ENCODE results near the gene TMC8. TPM values are rescaled to one million over a fixed set of nuclear protein-coding genes. Genes with fewer than 3 reads are reported as not detected.
A peak's percentile ranks its signal among the peaks of the same experiment; 100 is the strongest.

Gene TMC8
- total RNA-seq, 4 donors from 2014 or later = 1.2 to 40.8 (median 9.8) TPM

DNA sequence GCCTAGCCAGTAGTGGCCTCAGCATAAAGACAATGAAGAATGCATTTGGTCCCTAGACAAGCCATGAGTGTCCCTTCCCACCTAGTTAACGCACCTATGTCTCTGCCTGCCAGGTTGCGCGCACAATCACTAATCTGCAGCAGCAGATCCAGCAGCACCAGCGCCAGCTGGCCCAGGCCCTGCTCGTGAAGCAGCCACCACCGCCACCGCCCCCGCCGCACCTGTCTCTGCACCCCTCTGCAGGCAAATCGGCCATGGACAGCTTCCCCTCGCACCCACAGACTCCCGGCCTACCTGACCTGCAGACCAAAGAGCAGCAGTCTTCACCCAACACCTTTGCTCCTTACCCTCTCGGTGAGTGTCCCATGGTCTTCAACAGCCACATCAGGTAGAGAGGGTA, 43.8 kb upstream of the TMC8 start:
- no peak for TF ChIP-seq CTCF (IDR thresholded peaks at IDR 0.05)
- TF ChIP-seq POLR2A (IDR thresholded peaks at IDR 0.05) = no peak
- no peaks in the 10 kb centered on the region for H3K9me3 ChIP-seq
- no peaks in the 10 kb centered on the region for H3K4me1 ChIP-seq
- H3K36me3 ChIP-seq = peaks cover 0 to 28% (median 5%) of the 10 kb centered on the region in 4 donors
- H3K4me3 ChIP-seq = no peak overlapping the region
- 96% methylated on average over 13 of the region's 13 CpGs; no CpG with 5 or more reads in 1 of the 2 donors for WGBS, 2 donors (ENCODE audit: low coverage in 1 of 2)
- H3K27me3 ChIP-seq = no peaks in the 10 kb centered on the region
- intact Hi-C loops (cut with DNase I; ENCODE audit: low total_unique reads) (no loop called here), in situ Hi-C loops (cut with MboI; ENCODE audit: low pct_ligation_motif_present in 1 of 4, low pct_unique_long_range_greater_than_20kb in 1 of 4, low sequenced_read_pairs in 3 of 4) (loop anchor here in 1 of 4 donors (25.0 kb wide), 1 partner anchor 351 kb away; no protein-coding TSS in a partner anchor)
- DNase-seq = no peak
- no peak overlapping the region for H3K27ac ChIP-seq

DNA sequence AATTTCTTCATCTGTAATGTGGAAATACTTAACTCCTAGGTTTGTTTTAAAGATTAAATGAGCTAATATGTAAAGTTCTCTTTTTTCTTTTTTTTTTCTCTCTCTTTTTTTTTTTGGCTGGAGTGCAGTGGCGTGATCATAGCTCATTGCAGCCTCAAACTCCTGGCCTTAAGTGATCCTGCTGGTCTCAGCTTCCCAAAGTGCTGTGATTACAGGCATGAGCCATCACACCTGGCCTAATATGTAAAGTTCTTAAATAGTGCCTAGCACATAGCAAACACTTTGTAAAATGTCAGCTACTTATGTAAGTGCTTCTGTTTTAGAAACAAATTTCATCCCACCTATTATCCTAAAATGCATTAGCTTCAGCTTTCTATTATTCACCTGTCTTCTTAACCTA, 42.0 kb upstream of the TMC8 start:
- intact Hi-C loops (cut with DNase I; ENCODE audit: low total_unique reads) = no loop called here
- H3K27ac ChIP-seq = no peak overlapping the region
- H3K36me3 ChIP-seq = peaks cover 0 to 30% (median 5%) of the 10 kb centered on the region in 4 donors
- no peaks in the 10 kb centered on the region for H3K27me3 ChIP-seq
- in situ Hi-C loops (cut with MboI; ENCODE audit: low pct_ligation_motif_present in 1 of 4, low pct_unique_long_range_greater_than_20kb in 1 of 4, low sequenced_read_pairs in 3 of 4) = loop anchor here in 1 of 4 donors (25.0 kb wide), 1 partner anchor 349 kb away; no protein-coding TSS in a partner anchor
- WGBS, 2 donors (ENCODE audit: low coverage in 1 of 2) = 92% methylated on average over 1 of the region's 1 CpG; no CpG with 5 or more reads in 1 of the 2 donors
- no peak overlapping the region for H3K4me3 ChIP-seq
- H3K9me3 ChIP-seq = no peaks in the 10 kb centered on the region
- TF ChIP-seq EP300 (IDR thresholded peaks at IDR 0.05; ENCODE audit: low read depth) = no peak
- TF ChIP-seq POLR2AphosphoS5 (IDR thresholded peaks at IDR 0.05) = no peak
- TF ChIP-seq CTCF (IDR thresholded peaks at IDR 0.05) = no peak
- TF ChIP-seq POLR2A (IDR thresholded peaks at IDR 0.05) = no peak
- no peak for DNase-seq
- no peaks in the 10 kb centered on the region for H3K4me1 ChIP-seq

DNA sequence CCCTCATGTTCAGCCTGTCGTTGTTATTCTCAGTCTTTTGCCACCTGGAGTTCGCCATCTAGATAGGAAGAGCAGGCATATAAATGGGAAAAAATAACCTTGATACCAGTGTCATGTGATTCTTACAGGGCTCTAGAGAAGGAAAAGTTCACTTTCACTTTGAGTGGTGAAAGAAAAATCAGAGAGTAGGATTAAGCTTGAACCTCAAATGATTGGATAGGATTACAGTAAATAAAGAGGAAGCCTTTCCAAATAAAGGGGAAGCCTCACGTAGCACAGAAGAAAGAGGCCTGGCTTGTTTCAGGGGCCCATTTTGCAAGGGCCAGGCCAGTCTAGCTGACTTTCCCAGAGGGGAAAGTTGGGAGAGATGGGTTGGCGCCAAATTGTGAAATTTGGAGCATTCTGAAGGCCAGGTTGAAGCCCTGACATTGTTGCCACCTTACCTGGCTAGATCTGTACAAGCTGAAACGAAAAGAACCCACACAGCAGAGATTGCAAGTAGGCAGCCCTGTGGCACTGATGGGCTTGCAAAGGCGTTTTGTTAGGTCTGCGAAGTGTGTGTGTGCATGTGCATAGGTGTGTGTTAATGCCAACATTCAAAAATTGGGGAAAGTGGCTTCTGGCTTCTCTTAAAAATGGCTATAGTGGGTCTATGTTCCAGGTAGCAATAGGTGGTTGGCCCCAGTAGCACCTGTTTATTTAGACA, 40.8 kb upstream of the TMC8 start:
- H3K27ac ChIP-seq = peak overlapping the region in 1 of 4 donors; percentile 21
- intact Hi-C loops (cut with DNase I; ENCODE audit: low total_unique reads) = no loop called here
- no peak for DNase-seq
- H3K4me3 ChIP-seq = no peak overlapping the region
- in situ Hi-C loops (cut with MboI; ENCODE audit: low pct_ligation_motif_present in 1 of 4, low pct_unique_long_range_greater_than_20kb in 1 of 4, low sequenced_read_pairs in 3 of 4) = loop anchor here in 1 of 4 donors (25.0 kb wide), 1 partner anchor 348 kb away; no protein-coding TSS in a partner anchor
- TF ChIP-seq POLR2A (IDR thresholded peaks at IDR 0.05) (no peak), CTCF (IDR thresholded peaks at IDR 0.05) (no peak), EP300 (IDR thresholded peaks at IDR 0.05; ENCODE audit: low read depth) (no peak), POLR2AphosphoS5 (IDR thresholded peaks at IDR 0.05) (no peak)
- no peaks in the 10 kb centered on the region for H3K9me3 ChIP-seq
- 72 to 76% methylated on average over 4 to 7 of the region's 7 CpGs for WGBS, 2 donors (ENCODE audit: low coverage in 1 of 2)
- no peaks in the 10 kb centered on the region for H3K4me1 ChIP-seq
- H3K36me3 ChIP-seq = peaks cover 0 to 35% (median 10%) of the 10 kb centered on the region in 4 donors
- no peaks in the 10 kb centered on the region for H3K27me3 ChIP-seq

GRCh38 chr17:78092794-78093324, 37.7 kb upstream of the TMC8 start:
- no peaks in the 10 kb centered on the region for H3K4me1 ChIP-seq
- intact Hi-C loops (cut with DNase I; ENCODE audit: low total_unique reads) (no loop called here), in situ Hi-C loops (cut with MboI; ENCODE audit: low pct_ligation_motif_present in 1 of 4, low pct_unique_long_range_greater_than_20kb in 1 of 4, low sequenced_read_pairs in 3 of 4) (loop anchor here in 1 of 4 donors (25.0 kb wide), 1 partner anchor 344 kb away; no protein-coding TSS in a partner anchor)
- no peak overlapping the region for H3K4me3 ChIP-seq
- DNase-seq = no peak
- TF ChIP-seq CTCF (IDR thresholded peaks at IDR 0.05) (no peak), EP300 (IDR thresholded peaks at IDR 0.05; ENCODE audit: low read depth) (no peak), POLR2A (IDR thresholded peaks at IDR 0.05) (no peak), POLR2AphosphoS5 (IDR thresholded peaks at IDR 0.05) (no peak)
- H3K27me3 ChIP-seq = no peaks in the 10 kb centered on the region
- peaks cover 0 to 37% (median 16%) of the 10 kb centered on the region in 4 donors for H3K36me3 ChIP-seq
- H3K9me3 ChIP-seq = no peaks in the 10 kb centered on the region
- WGBS, 2 donors (ENCODE audit: low coverage in 1 of 2) = 88 to 92% methylated on average over 4 to 6 of the region's 6 CpGs
- H3K27ac ChIP-seq = no peak overlapping the region

Data from transverse colon (tissue), 4 donors.